HepG2 (cell line): ENCODE data around the gene USF1. TPM values are rescaled to one million over a fixed set of nuclear protein-coding genes. Genes with fewer than 3 reads are reported as not detected.

Experiments used
- ATAC-seq: fragments of 200-7000 bp; cut with Tn5 transposase; 3 replicates; pipeline ENCODE4 v1.9.1; 2020; ENCODE audit warnings: mild to moderate bottlenecking, moderate library complexity
- BruUV-seq: library from RNA; stranded (reverse); fragments of 400-500 nt; replicated peaks from 2 replicates; lab custom pipeline; 2021; lab: Mats Ljungman, UMichigan
- CTCF ChIA-PET: fragments of 300-600 bp; formaldehyde crosslinking; extraction: SDS; loops from one replicate; lab custom pipeline; 2021; ENCODE audit warnings: low total read pairs, inconsistent platforms, low intra/inter-chr PET ratio; lab: Yijun Ruan, JAX
- POLR2A ChIA-PET: fragments of 350-600 bp; sonication (Branson Sonifier 250); formaldehyde crosslinking; loops from one replicate; lab custom pipeline; 2020; ENCODE audit warnings: antibody characterized with exemption, inconsistent platforms; lab: Yijun Ruan, JAX
- DNase-seq: peaks from one replicate; pipeline ENCODE4 v3.0.0-alpha.2; 2015; ENCODE audit warnings: low spot score
- FAIRE-seq: peaks from 3 replicates; lab custom pipeline; 2011; peaks lifted over from hg19 to GRCh38; lab: Jason Lieb, UNC
- H2AFZ ChIP-seq: one replicate; pipeline ENCODE4 v1.6.1; 2011; ENCODE audit warnings: low read length, inconsistent platforms
- H3K27ac ChIP-seq: fragments of 300-600 bp; 3 replicates; pipeline ENCODE4 v1.8.0; 2011; ENCODE audit warnings: mixed run types, mild to moderate bottlenecking, mixed read lengths, low read length, inconsistent platforms; ENCODE audit not compliant: insufficient read depth; ENCODE audit errors: extremely low read length
- H3K27me3 ChIP-seq, 2 experiments: fragments of 200-600 bp in 1 of 2; 2 replicates in 1 of 2; 3 replicates in 1 of 2; pipeline versions ENCODE4 v1.6.0 to v1.8.0; 2011; ENCODE audit warnings: low read length in 2 of 2, mild to moderate bottlenecking in 2 of 2, moderate library complexity in 2 of 2, inconsistent platforms in 1 of 2; ENCODE audit not compliant: insufficient read depth in 2 of 2, control insufficient read depth in 1 of 2
- H3K36me3 ChIP-seq, 2 experiments: fragments of 200-600 bp in 1 of 2; replicated peaks in 1 of 2; 2 replicates in 1 of 2; 3 replicates in 1 of 2; pipeline versions ENCODE4 v1.5.1 to v1.8.0; 2011; ENCODE audit warnings: low read length in 2 of 2, inconsistent platforms in 1 of 2; ENCODE audit not compliant: insufficient read depth in 2 of 2, control insufficient read depth in 1 of 2
- H3K4me1 ChIP-seq: 2 replicates; pipeline ENCODE4 v1.5.1; 2012; ENCODE audit warnings: low read length, inconsistent platforms; ENCODE audit not compliant: insufficient read depth
- H3K4me2 ChIP-seq: 2 replicates; pipeline ENCODE4 v1.6.0; 2011; ENCODE audit warnings: low read depth, low read length, inconsistent platforms
- H3K4me3 ChIP-seq, 3 experiments: fragments of 200-600 bp in 1 of 3; sonication (generic), shearing (Covaris generic) in 1 of 3; replicated peaks in 1 of 3; 2 replicates each; pipeline ENCODE4 v1.5.1; 2011 to 2016; ENCODE audit warnings: low read length in 3 of 3, inconsistent platforms in 2 of 3, low read depth in 2 of 3, mild to moderate bottlenecking in 2 of 3, control low read depth in 1 of 3, mixed read lengths in 1 of 3; ENCODE audit not compliant: insufficient read depth in 1 of 3
- H3K79me2 ChIP-seq: one replicate; pipeline ENCODE4 v1.6.1; 2011; ENCODE audit warnings: low read length, inconsistent platforms; ENCODE audit not compliant: insufficient read depth
- H3K9ac ChIP-seq: 2 replicates; pipeline ENCODE4 v1.6.0; 2011; ENCODE audit warnings: mild to moderate bottlenecking, low read depth, low read length, inconsistent platforms; ENCODE audit not compliant: insufficient read depth
- H3K9me3 ChIP-seq: 2 replicates; pipeline ENCODE4 v1.5.1; 2012; ENCODE audit warnings: mild to moderate bottlenecking, low read length
- H4K20me1 ChIP-seq: 2 replicates; pipeline ENCODE4 v1.6.0; 2011; ENCODE audit warnings: inconsistent platforms, mild to moderate bottlenecking, low read length, moderate library complexity; ENCODE audit not compliant: insufficient read depth
- ARNT ChIP-seq: fragments of 450-650 bp; IDR thresholded peaks from 2 replicates; pipeline ENCODE4 v1.6.1; 2017
- MNT ChIP-seq: fragments of 450-650 bp; IDR thresholded peaks from 2 replicates; pipeline ENCODE4 v1.6.1; 2016
- POLR2AphosphoS2 ChIP-seq: IDR thresholded peaks from 2 replicates; pipeline ENCODE4 v1.6.1; 2011; ENCODE audit warnings: low read depth, low read length, improper control_type of control experiment
- ZBTB2 ChIP-seq: sonication (generic); formaldehyde crosslinking; IDR thresholded peaks from 2 replicates; pipeline ENCODE4 v1.8.0; 2022; ENCODE audit warnings: low read depth, missing genetic modification reagents
- ZNF567 ChIP-seq: sonication (generic); formaldehyde crosslinking; IDR thresholded peaks from 2 replicates; pipeline ENCODE4 v1.8.1; 2023; ENCODE audit warnings: mild to moderate bottlenecking, missing genetic modification reagents, borderline replicate concordance
- ZNF788 ChIP-seq: sonication (generic); formaldehyde crosslinking; IDR thresholded peaks from 2 replicates; pipeline ENCODE4 v1.5.0; 2020; ENCODE audit warnings: mild to moderate bottlenecking, missing genetic modification reagents, borderline replicate concordance
- ZSCAN31 ChIP-seq: sonication (generic); formaldehyde crosslinking; IDR thresholded peaks from 2 replicates; pipeline ENCODE4 v1.5.0; 2020; ENCODE audit warnings: low read depth, mild to moderate bottlenecking, missing genetic modification reagents
- WGBS: methylation state at CpG from one replicate; pipeline ENCODE4 v1.1.6; 2017; ENCODE audit warnings: low lambda C conversion rate; 5-methylcytosine and 5-hydroxymethylcytosine counted together
- in situ Hi-C: cut with HindIII; loops from 2 replicates; pipeline ENCODE4 v1.10.0; 2017; ENCODE audit warnings: low pct_unique_long_range_greater_than_20kb; ENCODE audit not compliant: extremely low pct_ligation_motif_present
- intact Hi-C: fragments of 100-400 bp; cut with micrococcal nuclease; formaldehyde crosslinking; loops from one replicate; pipeline ENCODE4 v1.10.0; 2022; ENCODE audit not compliant: unreplicated experiment
- polyA plus RNA-seq, 8 experiments: library from polyadenylated mRNA; depleted of rRNA in 3 of 8; stranded (reverse) in 7 of 8; unstranded in 1 of 8; fragments of >200 nt; fragmentation: Illumina TruSeq in 4 of 8; extraction: Trizol in 4 of 8; gene quantifications; 2 replicates each; pipeline versions ENCODE4 v1.2.1 to v1.2.3, GENCODE V29; 2011 to 2016; ENCODE audit warnings: low read depth in 4 of 8, missing spikeins in 1 of 8, mixed read lengths in 1 of 8; ENCODE audit not compliant: insufficient read depth in 1 of 8
- total RNA-seq, 5 experiments: library from RNA; depleted of rRNA; stranded (reverse); fragments of >200 nt; fragmentation: Illumina TruSeq; extraction: Trizol; gene quantifications; 2 replicates each; pipeline ENCODE4 v1.2.3, GENCODE V29; 2016; ENCODE audit warnings: low read depth in 1 of 5

USF1 gene
- total and polyA plus RNA-seq, 2 of the 13 experiments (the other 11 are each of a cell fraction or from before 2014, with no cell fraction given), result 26.9 to 39.4 TPM

DNA sequence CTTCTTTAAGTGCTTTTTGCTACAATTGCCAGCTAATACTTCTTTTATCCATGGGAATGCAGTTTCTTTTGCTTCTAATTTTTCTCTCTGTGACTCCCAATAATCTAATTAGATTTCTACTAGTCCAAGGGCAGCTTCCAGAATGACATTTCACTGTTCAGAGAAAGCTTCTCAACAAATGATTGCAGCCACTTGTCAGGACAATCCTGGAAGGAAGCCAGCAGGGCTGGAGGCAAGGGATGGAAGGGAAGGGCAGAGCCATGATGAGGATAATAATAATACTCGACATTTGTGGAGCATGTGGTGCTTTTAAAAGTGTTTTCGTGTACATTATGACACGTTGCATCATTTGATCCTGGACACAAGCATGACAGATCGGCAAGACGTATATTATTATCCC is 44.3 kb downstream of the USF1 start:
- peaks cover 12% of the 10 kb centered on the region for H3K79me2 ChIP-seq
- ChIA-PET POLR2A (no interaction called here), CTCF (no interaction called here)
- no peak overlapping the region for H2AFZ ChIP-seq
- no peak for ATAC-seq
- H3K9ac ChIP-seq, result no peak overlapping the region
- no peaks in the 10 kb centered on the region for H3K9me3 ChIP-seq
- H3K27ac ChIP-seq, result no peak overlapping the region
- H3K36me3 ChIP-seq, result peaks cover 21 to 37% of the 10 kb centered on the region in 2 experiments
- intact Hi-C loops, result no loop called here
- in situ Hi-C loops, result no loop called here
- WGBS, result 96% methylated on average over 5 of the region's 5 CpGs
- no TSS peak for BruUV-seq
- no peak for DNase-seq
- H4K20me1 ChIP-seq, result no peaks in the 10 kb centered on the region
- H3K27me3 ChIP-seq, result no peaks in the 10 kb centered on the region
- H3K4me1 ChIP-seq, result peaks cover 6% of the 10 kb centered on the region
- TF ChIP-seq ZNF788 (no peak), ZNF567 (no peak), POLR2AphosphoS2 (no peak), ARNT (no peak), MNT (no peak), ZBTB2 (CRISPR knock-in tag) (no peak), ZSCAN31 (CRISPR knock-in tag) (no peak)
- no peak overlapping the region for H3K4me2 ChIP-seq
- FAIRE-seq, result no peak
- no peak overlapping the region for H3K4me3 ChIP-seq
